Measurements from ENCODE around the gene DGKI. TPM values are rescaled to one million over a fixed set of nuclear protein-coding genes. Genes with fewer than 3 reads are reported as not detected.

The DGKI gene
- total RNA-seq, 1 experiment from 2014 or later = not detected

DNA sequence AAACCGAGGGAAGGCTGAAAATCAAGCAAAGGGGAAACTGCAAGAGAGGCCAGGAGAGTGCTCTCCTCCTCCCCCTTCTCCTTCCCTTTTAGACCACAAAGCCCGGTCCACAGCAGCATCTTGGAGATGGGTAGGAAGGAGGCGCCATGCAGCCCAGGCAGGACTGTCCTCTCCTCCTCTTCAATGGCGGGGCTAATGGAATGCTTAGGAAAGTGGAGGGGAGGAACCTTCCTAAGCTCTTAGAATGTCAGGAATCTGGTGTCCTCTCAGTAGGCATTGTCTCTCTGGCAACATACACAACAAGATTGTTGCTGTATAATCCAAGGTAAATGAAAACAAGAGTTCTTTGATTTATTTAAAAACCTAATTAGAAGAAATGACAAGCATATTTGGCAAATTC, 185.1 kb downstream of the DGKI start:
- in situ Hi-C loops (cut with HindIII; ENCODE audit: low pct_unique_long_range_greater_than_20kb, low sequenced_read_pairs) = no loop called here
- ChIA-PET CTCF (no interaction called here), POLR2A (no interaction called here)
- Histone ChIP-seq H3K27ac (ENCODE audit: low read length) (no peak overlapping the region), H3K9me3 (ENCODE audit: control insufficient read depth, insufficient read depth, low read depth, low read length) (no peaks in the 10 kb centered on the region), H3K4me3 (ENCODE audit: low read depth in 2 of 2, low read length in 2 of 2) (no peak overlapping the region), H3K4me1 (ENCODE audit: control insufficient read depth, insufficient read depth, low read length) (no peaks in the 10 kb centered on the region), H3K27me3 (ENCODE audit: control insufficient read depth, insufficient read depth, low read length) (peaks cover 13% of the 10 kb centered on the region), H3K36me3 (ENCODE audit: control insufficient read depth, insufficient read depth, low read length) (no peaks in the 10 kb centered on the region)
- no TSS peak for BruUV-seq (replicated peaks)
- DNase-seq (ENCODE audit: low read depth, low spot score) = no peak
- ATAC-seq = no peak
- TF ChIP-seq, protein P1, sequence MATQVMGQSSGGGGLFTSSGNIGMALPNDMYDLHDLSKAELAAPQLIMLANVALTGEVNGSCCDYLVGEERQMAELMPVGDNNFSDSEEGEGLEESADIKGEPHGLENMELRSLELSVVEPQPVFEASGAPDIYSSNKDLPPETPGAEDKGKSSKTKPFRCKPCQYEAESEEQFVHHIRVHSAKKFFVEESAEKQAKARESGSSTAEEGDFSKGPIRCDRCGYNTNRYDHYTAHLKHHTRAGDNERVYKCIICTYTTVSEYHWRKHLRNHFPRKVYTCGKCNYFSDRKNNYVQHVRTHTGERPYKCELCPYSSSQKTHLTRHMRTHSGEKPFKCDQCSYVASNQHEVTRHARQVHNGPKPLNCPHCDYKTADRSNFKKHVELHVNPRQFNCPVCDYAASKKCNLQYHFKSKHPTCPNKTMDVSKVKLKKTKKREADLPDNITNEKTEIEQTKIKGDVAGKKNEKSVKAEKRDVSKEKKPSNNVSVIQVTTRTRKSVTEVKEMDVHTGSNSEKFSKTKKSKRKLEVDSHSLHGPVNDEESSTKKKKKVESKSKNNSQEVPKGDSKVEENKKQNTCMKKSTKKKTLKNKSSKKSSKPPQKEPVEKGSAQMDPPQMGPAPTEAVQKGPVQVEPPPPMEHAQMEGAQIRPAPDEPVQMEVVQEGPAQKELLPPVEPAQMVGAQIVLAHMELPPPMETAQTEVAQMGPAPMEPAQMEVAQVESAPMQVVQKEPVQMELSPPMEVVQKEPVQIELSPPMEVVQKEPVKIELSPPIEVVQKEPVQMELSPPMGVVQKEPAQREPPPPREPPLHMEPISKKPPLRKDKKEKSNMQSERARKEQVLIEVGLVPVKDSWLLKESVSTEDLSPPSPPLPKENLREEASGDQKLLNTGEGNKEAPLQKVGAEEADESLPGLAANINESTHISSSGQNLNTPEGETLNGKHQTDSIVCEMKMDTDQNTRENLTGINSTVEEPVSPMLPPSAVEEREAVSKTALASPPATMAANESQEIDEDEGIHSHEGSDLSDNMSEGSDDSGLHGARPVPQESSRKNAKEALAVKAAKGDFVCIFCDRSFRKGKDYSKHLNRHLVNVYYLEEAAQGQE (IDR thresholded peaks at IDR 0.05; ENCODE audit: insufficient read depth in 1 of 2, low read depth in 2 of 2, low read length in 1 of 2) = no peak
- TF ChIP-seq SIN3A (IDR thresholded peaks at IDR 0.05; ENCODE audit: borderline replicate concordance, insufficient read depth, low read depth, low read length) = no peak
- TF ChIP-seq TCF7L2 (IDR thresholded peaks at IDR 0.05; ENCODE audit: low read depth, low read length) = no peak
- TF ChIP-seq, protein P2, sequence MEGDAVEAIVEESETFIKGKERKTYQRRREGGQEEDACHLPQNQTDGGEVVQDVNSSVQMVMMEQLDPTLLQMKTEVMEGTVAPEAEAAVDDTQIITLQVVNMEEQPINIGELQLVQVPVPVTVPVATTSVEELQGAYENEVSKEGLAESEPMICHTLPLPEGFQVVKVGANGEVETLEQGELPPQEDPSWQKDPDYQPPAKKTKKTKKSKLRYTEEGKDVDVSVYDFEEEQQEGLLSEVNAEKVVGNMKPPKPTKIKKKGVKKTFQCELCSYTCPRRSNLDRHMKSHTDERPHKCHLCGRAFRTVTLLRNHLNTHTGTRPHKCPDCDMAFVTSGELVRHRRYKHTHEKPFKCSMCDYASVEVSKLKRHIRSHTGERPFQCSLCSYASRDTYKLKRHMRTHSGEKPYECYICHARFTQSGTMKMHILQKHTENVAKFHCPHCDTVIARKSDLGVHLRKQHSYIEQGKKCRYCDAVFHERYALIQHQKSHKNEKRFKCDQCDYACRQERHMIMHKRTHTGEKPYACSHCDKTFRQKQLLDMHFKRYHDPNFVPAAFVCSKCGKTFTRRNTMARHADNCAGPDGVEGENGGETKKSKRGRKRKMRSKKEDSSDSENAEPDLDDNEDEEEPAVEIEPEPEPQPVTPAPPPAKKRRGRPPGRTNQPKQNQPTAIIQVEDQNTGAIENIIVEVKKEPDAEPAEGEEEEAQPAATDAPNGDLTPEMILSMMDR (IDR thresholded peaks at IDR 0.05) = no peak
- TF ChIP-seq POLR2AphosphoS5 (IDR thresholded peaks at IDR 0.05; ENCODE audit: low read depth, low read length) = no peak
- intact Hi-C loops (cut with micrococcal nuclease; ENCODE audit: unreplicated experiment) = no loop called here

DNA sequence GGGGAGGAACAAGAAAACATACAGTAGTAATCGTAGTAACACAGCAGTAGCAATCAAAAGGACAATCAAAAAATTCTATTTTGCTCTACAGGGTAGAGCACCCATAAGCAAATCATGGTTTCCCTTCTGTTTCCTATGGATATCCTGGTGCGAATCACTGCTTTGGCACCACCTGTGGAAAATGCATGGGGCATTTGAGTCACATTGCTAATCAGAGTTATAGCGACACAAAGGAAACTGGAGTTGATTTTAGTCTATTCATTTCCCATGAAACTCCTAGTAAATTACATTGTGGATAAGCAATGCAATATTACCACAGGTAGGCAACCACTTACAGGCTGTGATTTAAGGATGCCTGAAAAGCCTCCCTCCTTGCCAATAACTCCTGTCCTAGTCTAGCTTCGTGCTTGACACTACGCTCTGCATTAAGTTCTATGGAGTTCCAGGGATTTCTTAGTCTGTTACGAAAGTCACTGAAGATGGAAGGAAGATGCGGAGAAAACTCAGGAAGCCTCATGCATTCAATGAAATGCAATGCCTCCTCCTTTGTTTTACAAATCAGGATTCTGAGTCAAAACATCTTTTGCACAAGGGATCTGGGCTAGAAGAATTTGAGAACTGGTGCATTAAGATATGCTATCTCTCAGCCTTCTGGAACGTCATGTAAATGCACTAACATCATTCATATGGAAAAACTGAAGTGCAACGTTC, 188.4 kb downstream of the DGKI start:
- ATAC-seq (no peak), DNase-seq (ENCODE audit: low read depth, low spot score) (no peak)
- ChIA-PET CTCF (no interaction called here), POLR2A (no interaction called here)
- TF ChIP-seq, protein P2 (IDR thresholded peaks at IDR 0.05) = no peak
- TF ChIP-seq POLR2AphosphoS5 (IDR thresholded peaks at IDR 0.05; ENCODE audit: low read depth, low read length) = no peak
- TF ChIP-seq, protein P1 (IDR thresholded peaks at IDR 0.05; ENCODE audit: insufficient read depth in 1 of 2, low read depth in 2 of 2, low read length in 1 of 2) = no peak
- TF ChIP-seq TCF7L2 (IDR thresholded peaks at IDR 0.05; ENCODE audit: low read depth, low read length) = no peak
- TF ChIP-seq SIN3A (IDR thresholded peaks at IDR 0.05; ENCODE audit: borderline replicate concordance, insufficient read depth, low read depth, low read length) = no peak
- Histone ChIP-seq H3K9me3 (ENCODE audit: control insufficient read depth, insufficient read depth, low read depth, low read length) (no peaks in the 10 kb centered on the region), H3K4me1 (ENCODE audit: control insufficient read depth, insufficient read depth, low read length) (no peaks in the 10 kb centered on the region), H3K27ac (ENCODE audit: low read length) (no peak overlapping the region), H3K4me3 (ENCODE audit: low read depth in 2 of 2, low read length in 2 of 2) (no peak overlapping the region), H3K36me3 (ENCODE audit: control insufficient read depth, insufficient read depth, low read length) (no peaks in the 10 kb centered on the region), H3K27me3 (ENCODE audit: control insufficient read depth, insufficient read depth, low read length) (peaks cover 12% of the 10 kb centered on the region)
- in situ Hi-C loops (cut with HindIII; ENCODE audit: low pct_unique_long_range_greater_than_20kb, low sequenced_read_pairs) = no loop called here
- BruUV-seq (replicated peaks) = no TSS peak
- intact Hi-C loops (cut with micrococcal nuclease; ENCODE audit: unreplicated experiment) = loop anchor here (5.0 kb wide), 1 partner anchor 349 kb away; no protein-coding TSS in a partner anchor
